RWPE2 (cell line): ENCODE results near the gene TMEM200C.

Experiments
- ATAC-seq: fragments of 200-7000 bp; cut with Tn5 transposase; 3 replicates; pipeline ENCODE4 v1.9.1; 2021; ENCODE audit warnings: low read depth
- DNase-seq: peaks from one replicate; pipeline ENCODE4 v3.0.0-alpha.2; 2020; ENCODE audit warnings: low spot score
- H3K27ac ChIP-seq: fragments of 450-650 bp; 2 replicates; pipeline ENCODE4 v1.5.1; 2017; ENCODE audit warnings: mild to moderate bottlenecking; ENCODE audit not compliant: poor library complexity, severe bottlenecking
- H3K27me3 ChIP-seq: fragments of 250-450 bp; sonication (Bioruptor Pico); 2 replicates; pipeline ENCODE4 v1.5.1; 2021; ENCODE audit warnings: mild to moderate bottlenecking, moderate library complexity; ENCODE audit not compliant: insufficient read depth, poor library complexity, severe bottlenecking
- H3K36me3 ChIP-seq: fragments of 250-450 bp; sonication (Bioruptor Pico); 2 replicates; pipeline ENCODE4 v1.5.1; 2020; ENCODE audit warnings: low read depth, mild to moderate bottlenecking, moderate library complexity
- H3K4me1 ChIP-seq: fragments of 250-450 bp; sonication (Bioruptor Pico); 2 replicates; pipeline ENCODE4 v1.5.1; 2021; ENCODE audit warnings: mild to moderate bottlenecking, moderate library complexity; ENCODE audit not compliant: insufficient read depth, poor library complexity, severe bottlenecking
- H3K4me3 ChIP-seq: fragments of 250-450 bp; sonication (Bioruptor Pico); 2 replicates; pipeline ENCODE4 v1.5.1; 2021; ENCODE audit warnings: mild to moderate bottlenecking, moderate library complexity; ENCODE audit not compliant: severe bottlenecking
- H3K9me3 ChIP-seq: fragments of 250-450 bp; sonication (Bioruptor Pico); 2 replicates; pipeline ENCODE4 v1.5.1; 2021; ENCODE audit warnings: mild to moderate bottlenecking, moderate library complexity; ENCODE audit not compliant: severe bottlenecking
- TF ChIP-seq, protein P1 (sequence below): fragments of 450-650 bp; IDR thresholded peaks from one replicate; pipeline ENCODE4 v1.5.1; 2017; ENCODE audit warnings: mild to moderate bottlenecking, moderate library complexity; ENCODE audit not compliant: poor library complexity, severe bottlenecking

TMEM200C gene

DNA sequence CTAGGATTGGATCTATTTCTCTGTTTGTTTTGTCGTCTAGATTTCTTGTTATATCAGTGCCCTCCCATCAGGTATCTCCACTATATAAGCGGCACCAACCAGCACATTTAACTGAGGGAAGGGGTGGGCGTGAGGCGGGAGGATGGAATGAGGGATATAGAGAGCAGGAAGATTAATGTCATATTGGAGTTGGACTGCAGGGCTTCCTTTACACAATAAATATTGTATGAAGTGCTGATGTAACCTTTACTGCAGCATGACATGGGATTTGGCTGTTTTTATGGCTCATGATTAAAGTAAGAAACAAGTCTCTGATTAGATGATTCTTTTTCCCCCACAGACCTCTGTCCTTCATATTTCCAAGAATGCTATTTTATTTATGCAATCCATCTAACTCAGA is 54.8 kb downstream of the TMEM200C start:
- Histone ChIP-seq H3K4me1 (no peaks in the 10 kb centered on the region), H3K36me3 (no peaks in the 10 kb centered on the region), H3K27ac (no peak overlapping the region), H3K4me3 (no peak overlapping the region), H3K9me3 (no peaks in the 10 kb centered on the region), H3K27me3 (no peaks in the 10 kb centered on the region)
- no peak for ATAC-seq
- DNase-seq: no peak
- TF ChIP-seq, protein P1, sequence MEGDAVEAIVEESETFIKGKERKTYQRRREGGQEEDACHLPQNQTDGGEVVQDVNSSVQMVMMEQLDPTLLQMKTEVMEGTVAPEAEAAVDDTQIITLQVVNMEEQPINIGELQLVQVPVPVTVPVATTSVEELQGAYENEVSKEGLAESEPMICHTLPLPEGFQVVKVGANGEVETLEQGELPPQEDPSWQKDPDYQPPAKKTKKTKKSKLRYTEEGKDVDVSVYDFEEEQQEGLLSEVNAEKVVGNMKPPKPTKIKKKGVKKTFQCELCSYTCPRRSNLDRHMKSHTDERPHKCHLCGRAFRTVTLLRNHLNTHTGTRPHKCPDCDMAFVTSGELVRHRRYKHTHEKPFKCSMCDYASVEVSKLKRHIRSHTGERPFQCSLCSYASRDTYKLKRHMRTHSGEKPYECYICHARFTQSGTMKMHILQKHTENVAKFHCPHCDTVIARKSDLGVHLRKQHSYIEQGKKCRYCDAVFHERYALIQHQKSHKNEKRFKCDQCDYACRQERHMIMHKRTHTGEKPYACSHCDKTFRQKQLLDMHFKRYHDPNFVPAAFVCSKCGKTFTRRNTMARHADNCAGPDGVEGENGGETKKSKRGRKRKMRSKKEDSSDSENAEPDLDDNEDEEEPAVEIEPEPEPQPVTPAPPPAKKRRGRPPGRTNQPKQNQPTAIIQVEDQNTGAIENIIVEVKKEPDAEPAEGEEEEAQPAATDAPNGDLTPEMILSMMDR: no peak

DNA sequence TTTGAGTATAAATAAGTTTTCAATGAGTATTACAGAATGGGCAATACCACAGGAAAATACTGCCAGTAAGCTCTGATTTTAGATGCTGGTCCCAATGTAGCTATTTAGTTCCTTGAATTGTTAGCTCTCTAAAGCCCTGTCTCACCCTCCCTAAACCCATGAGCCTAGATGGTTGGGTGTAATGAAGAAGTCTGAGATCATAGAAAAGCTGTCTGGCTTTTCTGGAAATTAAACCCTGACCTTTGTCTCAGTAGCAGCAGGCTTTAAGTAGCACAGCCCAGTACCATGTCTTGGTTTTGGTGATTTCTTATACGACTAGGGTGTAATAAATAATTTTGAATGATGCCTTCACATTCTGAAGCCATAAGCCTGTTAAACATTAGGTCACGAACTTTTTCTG is 55.3 kb downstream of the TMEM200C start:
- TF ChIP-seq, protein P1: no peak
- no peaks in the 10 kb centered on the region for H3K4me1 ChIP-seq
- no peaks in the 10 kb centered on the region for H3K36me3 ChIP-seq
- ATAC-seq (no peak), DNase-seq (no peak)
- no peaks in the 10 kb centered on the region for H3K27me3 ChIP-seq
- H3K27ac ChIP-seq: no peak overlapping the region
- no peaks in the 10 kb centered on the region for H3K9me3 ChIP-seq
- H3K4me3 ChIP-seq: no peak overlapping the region

DNA sequence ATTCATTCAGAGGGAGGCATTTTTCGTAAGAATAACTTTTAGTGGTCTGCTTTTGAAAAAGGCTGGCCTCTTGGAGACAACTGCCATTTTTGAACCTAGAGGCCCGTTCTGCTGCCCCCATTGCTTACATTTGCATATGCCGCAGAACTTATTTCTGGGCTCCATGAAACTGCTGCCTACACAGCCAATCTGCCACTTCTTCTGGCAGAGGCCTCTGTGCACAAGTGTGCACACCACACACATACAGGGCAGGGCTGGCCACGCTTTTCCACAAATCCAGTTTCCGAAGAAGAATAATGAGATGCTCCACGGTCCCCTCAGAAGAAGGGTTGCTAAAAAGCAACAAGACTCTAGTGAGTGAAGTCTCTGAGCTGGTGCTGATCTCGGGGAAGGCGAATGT is 56.2 kb downstream of the TMEM200C start:
- Histone ChIP-seq H3K4me3 (no peak overlapping the region), H3K4me1 (no peaks in the 10 kb centered on the region), H3K27ac (no peak overlapping the region), H3K27me3 (no peaks in the 10 kb centered on the region), H3K36me3 (no peaks in the 10 kb centered on the region), H3K9me3 (no peaks in the 10 kb centered on the region)
- ATAC-seq (no peak), DNase-seq (no peak)
- TF ChIP-seq, protein P1: no peak
